Measurements from ENCODE around the gene TFR2.

TFR2 gene
- 6.5 to 6.7 reads per million in 2 experiments for total RNA-seq

DNA sequence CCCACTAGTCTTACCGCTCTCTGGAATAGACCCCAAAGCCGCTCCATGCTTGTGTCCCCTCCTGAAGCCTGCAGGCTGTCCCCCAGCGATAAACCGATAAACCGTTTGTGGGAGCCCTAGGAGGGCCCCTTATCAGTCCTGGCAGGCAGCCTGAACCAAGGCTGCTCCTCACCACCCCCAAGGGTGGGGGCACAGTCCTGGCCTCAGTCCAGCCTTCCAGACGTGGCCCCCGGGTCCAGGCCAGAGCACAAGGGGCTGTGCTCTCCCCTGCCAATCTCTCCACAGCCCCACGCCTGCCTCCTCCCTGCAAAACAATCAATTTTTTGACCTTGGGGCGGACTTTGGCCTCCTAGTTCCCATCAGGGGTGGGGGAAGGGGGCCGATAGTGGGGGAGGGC is at the start of gene TFR2:
TFR2 (minus strand) TSS at position 90 of the 397 bp plus-strand sequence; CDS start at position 47, 43 bp downstream.
- DNase-seq (ENCODE audit: low read depth) = no peak

DNA sequence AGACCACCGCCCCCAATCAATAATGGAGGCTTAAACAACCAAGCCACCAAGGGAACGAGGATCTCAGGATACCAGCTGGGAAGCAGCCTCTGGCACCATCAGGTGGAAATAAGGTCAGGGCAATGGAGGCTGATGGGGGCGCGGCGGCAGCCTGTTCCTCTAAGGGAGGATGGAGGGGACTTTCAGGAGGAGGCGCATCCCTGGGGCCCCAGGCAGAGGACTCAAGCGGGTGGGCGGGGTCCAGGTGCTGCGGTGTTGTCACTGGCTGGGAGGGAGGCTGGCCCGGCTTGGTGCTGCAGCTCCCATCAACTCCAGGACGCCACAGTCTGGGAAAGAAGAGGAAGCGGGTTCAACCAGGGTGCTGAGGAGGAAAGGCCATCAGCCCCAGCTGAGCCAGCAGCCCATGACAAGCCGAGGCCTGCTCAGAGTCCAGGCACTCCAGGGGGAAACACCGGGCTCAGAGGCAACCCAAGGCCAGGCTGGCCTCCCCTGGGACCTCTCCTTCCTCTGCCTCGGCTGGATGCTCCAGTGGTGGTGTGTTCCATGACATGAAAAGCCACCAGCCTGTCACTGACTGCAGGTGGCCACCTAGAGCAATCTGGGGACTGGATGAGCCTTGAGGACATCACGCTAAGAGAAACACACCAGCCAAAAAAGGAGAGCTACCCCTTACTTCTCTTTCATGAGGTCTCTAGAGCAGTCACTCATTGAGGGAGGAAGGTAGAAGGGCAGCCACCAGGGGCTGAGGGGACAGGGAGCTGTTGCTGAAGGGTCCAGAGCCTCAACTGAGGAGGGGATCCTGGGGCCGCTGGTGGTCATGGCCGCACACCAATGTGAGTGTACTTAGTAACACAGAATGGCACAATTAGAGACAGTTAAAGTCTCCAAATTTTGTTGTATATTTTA is 48.1 kb upstream of the TFR2 start:
- no peak for DNase-seq (ENCODE audit: low read depth)

DNA sequence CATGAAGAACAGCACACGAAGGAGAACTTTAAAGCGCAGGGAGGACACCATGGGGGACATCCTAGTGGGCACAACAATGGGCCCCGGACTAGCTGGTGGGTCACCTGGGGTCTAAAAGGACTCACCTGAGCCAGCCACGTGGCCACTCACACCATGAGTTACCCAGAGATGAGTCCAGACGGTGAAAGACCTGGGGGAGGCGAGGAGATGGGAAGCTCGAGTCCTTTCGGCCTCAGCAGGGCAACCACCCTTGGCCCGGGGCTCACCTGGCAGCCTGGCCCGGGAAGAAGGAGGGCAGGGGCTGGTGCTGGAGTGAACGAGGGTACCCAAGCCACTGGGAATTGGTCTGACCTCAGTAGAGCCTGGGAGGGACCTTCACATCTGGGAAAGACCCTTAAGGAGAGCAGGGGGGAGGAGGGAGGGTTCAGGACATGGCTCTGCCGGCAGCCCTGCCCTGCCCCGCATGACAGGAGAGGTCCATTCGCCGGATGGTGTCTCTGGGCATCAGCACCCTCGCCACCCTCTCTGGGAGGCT is 47.0 kb upstream of the TFR2 start:
- DNase-seq (ENCODE audit: low read depth) = no peak

DNA sequence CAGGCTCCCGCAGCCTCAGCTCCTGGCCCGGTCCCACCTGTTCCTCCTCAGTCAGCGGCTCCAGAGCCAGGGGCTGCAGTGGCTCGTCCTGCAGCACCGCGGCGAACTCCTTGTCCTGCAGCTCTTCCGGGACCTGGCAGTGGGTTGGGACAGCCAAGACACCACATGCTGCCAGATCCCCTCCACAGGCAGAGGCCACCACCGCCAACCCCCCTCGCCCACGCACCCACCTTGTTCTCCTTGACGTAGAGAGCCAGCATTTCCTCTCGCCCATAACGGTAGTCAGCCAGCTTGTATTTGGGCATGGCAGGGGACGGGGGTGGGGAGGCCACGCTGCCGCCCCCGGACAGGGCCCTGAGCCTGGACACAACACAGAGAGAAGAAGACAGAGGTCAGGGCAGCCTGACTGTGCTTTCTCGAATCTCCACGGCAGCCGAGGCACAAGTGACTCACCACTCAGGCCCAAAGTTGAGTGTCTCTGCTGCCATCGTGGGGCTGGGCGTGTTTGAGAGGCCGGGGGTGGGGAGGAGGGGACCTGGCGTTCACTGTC is 46.5 kb upstream of the TFR2 start:
- DNase-seq (ENCODE audit: low read depth) = no peak

DNA sequence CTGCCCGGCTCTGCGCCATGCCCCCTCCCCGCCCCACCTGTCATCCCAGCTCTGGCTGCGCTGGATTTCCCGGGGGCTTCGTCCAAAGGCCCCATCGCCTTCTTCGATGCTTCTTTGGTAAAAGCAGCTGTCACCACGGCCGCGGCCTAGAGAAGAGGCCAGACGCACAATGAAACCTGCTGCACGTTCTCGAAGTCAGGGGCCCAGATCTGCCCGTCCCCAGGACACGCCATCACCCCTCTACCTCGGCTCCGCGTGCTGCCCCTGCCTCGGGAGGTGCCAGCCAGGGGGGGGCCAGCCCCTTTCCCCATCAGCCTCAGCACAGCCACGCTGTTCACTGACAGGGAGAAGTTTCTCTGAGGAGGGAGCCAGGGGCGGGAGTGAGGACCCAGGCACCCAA is 45.9 kb upstream of the TFR2 start:
- no peak for DNase-seq (ENCODE audit: low read depth)

DNA sequence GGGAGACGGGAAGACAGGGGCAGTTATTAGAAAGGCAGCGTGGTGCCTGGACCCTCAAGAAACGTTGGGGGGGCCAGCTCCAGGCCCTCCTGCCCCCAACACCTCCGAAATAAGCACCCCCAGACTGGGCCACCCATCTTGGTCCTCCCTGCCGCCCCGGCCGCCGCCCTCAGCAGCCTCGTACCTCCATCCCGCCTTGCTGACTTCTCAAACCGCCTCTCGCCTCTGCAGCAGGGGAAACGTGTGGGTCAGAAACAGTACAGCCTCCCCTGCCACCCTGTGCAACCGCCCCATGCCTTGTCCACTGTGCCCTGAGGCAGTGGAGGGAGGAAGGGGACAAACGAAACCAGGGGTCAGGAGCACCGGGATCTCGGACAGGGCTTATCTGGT is 45.5 kb upstream of the TFR2 start:
- no peak for DNase-seq (ENCODE audit: low read depth)

DNA sequence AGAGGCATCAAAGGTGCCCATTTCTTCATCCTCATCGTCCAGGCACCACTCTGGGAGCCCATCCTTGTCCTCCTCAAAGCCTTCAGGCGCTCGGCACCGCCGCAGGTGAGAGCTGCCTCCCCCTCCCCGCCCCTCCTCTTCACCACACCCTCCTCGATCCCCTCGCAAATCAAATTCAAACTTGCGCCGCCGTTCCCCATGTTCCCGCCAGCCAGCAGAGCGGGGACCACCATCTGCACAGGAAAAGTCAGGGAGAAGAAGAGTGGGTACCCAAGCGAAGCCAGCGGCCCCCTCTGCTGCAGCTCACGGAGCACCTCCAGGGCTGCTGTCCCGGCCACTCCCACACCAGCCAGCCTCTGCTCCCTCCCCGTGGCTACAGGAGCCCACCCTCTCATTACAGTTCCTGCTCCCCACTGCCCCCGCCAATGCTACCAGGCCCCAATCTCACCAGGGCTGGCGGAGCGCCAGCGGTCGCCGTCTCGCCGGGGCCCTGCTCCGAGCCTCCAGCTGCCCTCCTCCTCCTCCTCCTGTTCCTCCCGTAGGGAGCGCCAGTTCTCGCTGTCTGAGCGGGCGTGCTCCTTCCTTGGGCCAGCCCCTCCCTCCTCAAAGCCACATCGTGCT is 45.0 kb upstream of the TFR2 start:
- no peak for DNase-seq (ENCODE audit: low read depth)

DNA sequence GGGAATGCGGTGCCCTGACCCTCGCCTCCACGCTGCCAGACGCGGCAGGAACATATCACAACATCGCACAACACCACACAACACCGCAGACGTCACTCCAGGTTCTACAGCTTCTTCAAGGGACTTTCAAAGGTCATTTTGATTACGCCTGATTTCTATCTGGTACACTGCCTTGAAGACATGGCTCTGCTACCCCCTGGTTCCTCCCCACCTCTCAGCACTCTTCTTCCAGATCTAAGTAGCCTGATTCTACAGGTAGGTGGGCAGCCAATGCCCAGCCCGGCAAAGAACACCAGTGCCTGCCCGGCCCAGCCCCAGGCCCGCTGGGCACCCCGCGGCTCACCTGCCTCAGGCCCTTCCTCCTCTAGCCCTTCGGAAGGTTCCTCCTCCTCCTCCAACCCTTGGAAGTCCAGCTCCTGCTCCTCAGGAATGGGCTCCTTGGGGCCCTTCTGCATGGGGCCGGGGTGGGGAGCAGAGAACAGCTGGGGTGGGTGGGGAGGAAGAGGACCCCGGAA is 44.3 kb upstream of the TFR2 start:
- DNase-seq (ENCODE audit: low read depth) = no peak

DNA sequence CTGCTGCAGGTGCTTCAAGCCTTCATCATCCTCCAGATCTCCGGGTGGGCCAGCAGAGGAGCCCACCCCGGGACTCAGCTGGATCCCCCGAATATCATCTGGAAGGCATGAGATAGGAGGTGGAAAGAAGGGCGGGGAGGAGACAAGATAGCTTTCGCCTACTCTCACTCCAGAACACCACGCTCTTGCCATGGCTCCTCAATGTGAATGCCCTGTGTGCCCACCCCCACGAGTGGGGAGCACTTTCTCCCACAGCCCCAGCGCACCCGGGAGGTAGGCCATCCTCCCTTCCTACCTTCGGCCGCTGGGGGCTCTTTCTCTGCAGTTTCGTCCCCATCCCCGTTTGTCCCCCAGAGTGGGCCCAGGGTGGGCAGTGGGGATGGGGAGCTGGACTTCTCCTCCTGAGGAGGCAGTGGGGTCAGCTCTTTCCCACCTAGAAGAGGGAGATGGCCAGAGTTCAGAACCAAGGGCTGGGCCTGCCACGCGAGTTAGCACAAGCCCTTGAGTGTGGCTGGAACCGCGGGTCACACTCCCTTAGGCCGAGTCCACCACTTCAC is 43.8 kb upstream of the TFR2 start:
- DNase-seq (ENCODE audit: low read depth) = no peak

DNA sequence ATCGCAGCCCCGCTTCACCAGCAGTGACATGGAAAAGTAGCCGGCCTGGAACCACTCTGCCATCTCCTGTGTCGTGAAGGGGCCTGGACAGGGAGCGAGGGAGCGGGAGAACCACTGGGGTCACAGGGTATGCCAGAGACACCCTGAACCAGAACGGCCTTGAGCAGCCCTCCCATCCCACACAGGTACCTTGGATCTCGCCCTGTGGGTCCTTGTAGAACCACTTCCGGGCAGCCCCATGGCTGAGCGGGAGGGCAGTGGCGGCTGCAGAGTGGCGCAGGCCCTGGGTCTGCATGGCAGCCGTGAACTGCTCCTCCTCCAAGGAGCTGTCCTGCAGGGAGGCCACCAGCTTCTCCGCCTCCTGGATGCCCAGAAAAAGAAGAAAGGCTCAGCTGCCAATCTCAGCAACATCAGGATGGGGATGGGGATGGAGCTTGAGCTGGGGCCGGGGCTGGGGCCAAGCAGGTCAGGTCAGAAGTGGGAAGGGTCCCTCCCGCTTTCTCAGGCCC is 43.2 kb upstream of the TFR2 start:
- no peak for DNase-seq (ENCODE audit: low read depth)

DNA sequence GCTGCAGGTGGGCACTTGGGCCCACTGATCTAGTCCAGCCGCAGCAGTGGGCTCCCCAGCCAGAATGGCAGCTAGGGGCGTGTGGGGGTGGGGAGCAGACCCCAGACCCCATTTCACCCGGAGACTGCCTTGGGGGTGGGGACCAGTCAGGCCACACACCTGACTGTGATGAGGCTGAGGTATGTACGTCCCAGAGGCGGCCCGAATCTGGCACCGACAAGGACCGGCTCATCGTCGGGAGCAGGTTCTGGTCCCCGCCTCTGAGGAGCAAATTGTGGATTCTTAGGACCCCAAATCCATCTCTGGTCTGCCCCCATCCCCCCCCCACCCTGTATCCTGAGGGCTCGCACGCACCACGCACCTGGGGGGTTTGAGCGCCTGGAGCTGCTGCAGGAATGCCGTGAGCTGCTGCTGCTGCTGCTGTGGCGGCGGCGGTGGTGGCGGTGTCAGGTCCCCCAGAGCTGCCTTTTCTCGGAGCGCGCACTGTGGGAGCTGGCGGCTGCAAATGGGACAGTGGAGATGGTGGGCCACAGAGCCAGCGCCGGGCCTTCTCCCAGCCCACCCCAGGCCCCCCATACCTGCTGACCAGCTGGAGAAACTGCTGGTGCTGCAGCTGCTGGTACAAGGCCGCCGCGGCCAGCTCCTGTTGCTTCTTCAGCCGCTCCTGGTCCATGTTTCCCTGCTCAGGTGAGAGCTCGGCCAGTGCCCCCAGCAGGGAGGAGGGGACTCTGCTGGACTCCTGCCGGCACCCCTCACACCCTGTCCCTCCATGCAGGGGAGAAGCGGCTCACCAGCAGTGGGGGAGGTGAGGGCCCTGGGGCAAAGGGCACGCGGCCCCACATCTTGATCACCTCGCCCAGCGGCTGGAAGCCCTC is 42.5 kb upstream of the TFR2 start:
- DNase-seq (ENCODE audit: low read depth) = no peak

DNA sequence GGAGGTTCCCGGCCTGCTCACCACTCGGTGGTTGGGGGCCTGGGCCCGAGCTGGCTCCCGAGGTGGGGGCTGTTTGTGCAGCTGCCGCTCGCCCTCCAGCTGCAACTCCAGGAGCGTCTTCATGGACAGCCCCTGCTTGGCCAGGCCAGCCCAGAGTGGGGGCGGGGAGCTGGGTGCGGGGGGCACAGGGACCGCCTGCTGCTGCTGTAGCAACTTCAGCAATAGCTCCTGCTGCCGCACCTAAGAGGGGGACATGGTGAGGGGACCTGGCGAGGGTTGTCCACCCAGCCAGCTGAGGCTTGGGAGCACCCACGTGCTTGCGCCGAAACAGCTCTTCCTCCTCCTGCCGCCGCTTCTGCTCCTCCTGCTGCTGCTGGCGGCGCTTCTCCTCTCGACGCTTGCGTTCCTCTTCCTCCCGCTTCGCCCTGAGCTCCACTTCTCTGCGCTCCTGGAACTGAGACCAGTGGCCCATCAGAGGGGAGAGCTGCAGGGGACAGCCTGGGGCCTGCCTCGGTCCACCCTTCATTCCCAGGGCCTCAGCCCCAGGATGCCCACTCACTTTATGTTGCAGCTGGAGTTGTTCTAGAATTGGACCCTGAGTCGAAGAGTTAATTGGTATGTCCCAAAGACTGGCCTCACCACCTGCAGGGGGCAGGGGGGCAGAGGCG is 41.8 kb upstream of the TFR2 start:
- no peak for DNase-seq (ENCODE audit: low read depth)

DNA sequence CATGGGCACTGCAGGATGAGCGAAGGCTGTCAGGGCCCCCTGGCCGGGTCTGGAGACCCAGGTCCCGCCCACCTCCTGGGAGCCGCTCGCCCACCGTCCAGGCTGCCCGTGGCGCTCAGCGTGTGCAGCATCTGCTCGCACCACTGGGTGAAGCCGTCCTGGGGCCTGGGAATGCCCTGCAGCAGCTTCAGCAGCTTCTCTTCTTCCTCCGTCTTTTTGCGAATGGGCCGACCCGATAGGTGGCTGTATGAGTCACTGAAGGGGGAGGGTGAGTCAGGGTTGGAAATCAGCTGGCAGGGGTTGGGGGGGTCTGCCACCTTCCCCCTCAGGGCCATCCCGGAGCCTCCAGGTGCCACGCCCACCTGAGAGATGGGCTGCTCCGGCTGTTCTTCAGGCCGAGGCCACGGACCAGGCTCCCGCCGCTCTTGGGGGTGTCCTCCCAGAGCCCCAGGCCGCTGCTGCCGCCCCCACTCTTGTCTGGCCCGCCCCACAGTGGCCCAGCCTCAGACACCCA is 40.9 kb upstream of the TFR2 start:
- no peak for DNase-seq (ENCODE audit: low read depth)

DNA sequence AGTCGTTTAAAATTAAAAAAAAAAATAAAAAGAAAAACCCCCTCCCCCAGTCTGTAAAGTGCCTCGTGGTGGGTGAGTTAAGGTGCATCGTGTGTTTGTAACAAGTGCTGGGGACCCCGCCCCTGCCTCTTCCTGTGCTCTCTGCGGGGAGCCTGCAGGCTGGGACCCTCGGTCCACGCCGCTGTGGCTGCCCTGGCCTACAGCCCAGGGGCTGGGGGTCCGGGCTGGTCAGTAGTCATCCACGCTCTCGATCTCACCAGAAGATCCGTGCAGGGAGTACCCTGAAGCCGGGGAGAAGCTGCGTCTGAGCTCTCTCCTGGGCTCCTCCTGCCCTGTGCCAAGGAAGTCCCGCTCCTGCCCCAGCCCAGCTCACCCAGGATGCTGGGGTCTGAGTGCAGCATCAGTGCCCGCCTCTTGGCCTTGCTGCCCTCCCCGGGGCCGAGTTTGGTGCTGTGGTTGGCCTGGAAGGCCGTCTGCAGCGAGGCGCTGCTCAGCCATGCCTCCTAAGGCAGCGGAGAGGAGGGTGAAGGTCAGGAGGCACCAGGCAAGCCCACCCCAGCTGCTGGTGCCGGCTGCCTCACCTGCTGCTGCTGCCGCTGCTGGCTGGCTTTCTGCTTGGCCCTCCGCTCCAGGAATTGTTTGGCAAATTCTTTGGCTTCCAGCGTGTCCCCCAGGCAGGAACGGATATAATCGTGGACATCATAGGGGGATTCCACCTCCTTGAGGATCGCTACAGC is 40.3 kb upstream of the TFR2 start:
- DNase-seq (ENCODE audit: low read depth) = no peak

DNA sequence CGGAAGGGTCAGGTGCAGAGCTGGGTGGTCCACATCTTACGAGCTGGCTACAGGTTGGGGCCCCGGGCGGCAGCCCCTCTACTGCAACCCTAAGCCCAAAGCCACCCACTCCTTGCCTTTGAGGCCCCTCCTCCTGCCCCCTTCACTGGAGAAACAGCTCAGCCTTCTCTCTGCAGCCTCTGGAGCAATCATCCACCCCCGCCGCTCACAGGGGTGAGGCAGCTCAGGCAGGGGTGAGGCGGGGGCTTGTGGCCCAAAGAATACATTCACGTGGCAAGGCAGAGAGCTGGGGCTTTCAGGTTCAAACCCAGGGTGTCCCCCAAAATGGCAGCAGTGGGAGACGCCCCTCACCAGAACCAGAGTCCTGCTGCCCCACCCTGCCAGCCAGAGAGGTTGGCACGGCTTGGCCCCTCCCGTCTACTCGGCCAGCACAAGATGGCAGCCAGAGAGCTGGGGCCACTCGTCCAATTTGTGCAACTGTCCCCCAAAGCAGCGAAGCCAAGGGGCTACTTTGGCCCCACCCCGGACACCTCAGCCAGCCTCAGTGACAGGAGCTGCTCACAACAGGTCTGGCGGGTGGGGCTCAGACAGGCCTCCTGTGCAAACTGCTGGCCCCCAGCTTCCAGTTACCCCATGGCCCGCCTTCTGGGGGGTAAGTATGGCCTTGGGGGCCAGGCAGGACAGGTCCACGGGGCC is 39.4 kb upstream of the TFR2 start:
- no peak for DNase-seq (ENCODE audit: low read depth)

DNA sequence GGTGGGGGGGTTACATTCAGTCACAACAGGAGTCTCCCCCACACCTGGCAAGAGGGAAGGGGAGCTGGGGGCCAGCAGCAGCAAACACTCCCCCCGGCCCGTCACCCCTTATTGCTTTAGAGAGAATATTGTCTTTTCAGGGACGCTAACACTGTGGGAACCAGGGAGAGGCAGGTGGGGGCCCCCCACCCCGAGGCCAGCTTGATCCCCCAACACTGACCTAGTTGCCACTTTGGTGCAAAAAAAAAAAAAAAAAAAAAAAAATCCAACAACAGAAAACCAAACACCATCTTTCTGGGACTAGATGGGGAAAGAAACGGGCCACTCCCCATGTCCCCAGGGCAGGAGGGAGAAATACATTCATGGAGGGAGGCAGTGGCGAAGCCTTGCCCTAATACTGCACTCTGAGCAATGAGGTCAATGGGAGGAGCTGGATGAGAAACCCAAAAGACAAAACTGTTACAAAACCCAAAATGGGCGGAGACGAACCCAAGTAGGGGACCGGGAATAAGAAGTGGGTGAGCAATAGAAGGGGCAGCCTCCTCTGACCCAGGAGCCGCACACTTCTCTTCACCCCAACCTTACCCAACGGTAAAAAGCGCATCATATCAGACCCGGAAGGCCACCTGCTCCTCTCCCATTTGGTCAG is 38.7 kb upstream of the TFR2 start:
- no peak for DNase-seq (ENCODE audit: low read depth)

DNA sequence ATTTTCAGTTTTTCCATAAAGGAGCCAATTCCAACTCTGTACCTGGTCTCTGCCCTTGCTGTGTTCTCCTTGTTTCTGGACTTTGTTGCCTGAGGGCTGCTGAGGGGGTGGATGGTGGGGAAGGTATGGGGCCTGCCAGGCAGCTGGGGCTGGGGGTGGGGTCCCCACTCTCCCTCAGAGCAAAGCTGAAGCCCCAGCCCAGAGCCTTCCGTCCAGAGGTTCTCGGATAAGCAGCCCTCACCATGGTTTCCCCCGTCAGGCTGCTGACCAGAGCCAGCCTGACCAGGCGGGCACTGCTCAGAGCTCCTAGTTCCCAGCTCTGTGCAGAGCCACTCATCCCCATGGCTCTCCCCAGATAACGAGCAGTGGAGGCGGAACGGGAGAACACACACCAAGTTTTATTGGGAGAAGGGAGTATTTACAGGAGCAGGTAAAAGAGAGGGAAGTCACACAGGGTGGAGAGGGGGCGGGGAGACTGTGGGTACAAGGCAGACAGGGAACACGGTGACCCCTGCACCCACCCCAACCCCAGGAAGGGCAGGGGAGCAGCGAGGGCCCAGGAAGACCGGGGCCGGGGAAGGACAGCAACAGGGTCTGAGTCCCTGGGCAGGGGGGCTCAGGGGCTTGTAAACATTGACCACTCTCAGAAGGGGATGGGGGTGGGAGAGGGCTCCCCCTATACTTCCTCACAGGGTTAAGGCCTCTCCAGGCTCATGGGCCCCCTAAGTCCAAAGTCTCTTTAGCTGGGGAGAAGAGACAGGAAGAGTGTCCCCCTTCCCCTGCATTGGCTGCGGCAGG is 38.0 kb upstream of the TFR2 start:
- DNase-seq (ENCODE audit: low read depth) = no peak
